ENCODE results near the gene ITGA11. TPM values are rescaled to one million over a fixed set of nuclear protein-coding genes. Genes with fewer than 3 reads are reported as not detected.
A peak's percentile ranks its signal among the peaks of the same experiment; 100 is the strongest.

ITGA11 gene
- total and polyA plus RNA-seq, 2 donors from 2014 or later = 3.4 to 11.1 TPM

GRCh38 chr15:68346979-68347378 lies 85.0 kb downstream of the ITGA11 start:
- Histone ChIP-seq H3K9me3 (ENCODE audit: control insufficient read depth in 2 of 3, insufficient read depth in 1 of 3, low read length in 3 of 3) (no peaks in the 10 kb centered on the region), H3K27ac (ENCODE audit: low read depth in 2 of 2, low read length in 2 of 2) (no peak overlapping the region), H3K4me3 (ENCODE audit: low read length in 3 of 3) (no peak overlapping the region), H3K36me3 (ENCODE audit: control insufficient read depth in 2 of 3, insufficient read depth in 3 of 3, low read length in 3 of 3) (no peaks in the 10 kb centered on the region), H3K4me1 (ENCODE audit: control insufficient read depth in 2 of 3, insufficient read depth in 2 of 3, low read depth in 1 of 3, low read length in 3 of 3) (peaks cover 3 to 9% (median 5%) of the 10 kb centered on the region in 3 donors), H3K27me3 (ENCODE audit: control insufficient read depth, insufficient read depth, low read length) (no peaks in the 10 kb centered on the region), H3K9ac (ENCODE audit: low read length in 3 of 3) (no peak overlapping the region)
- DNase-seq (no peak), FAIRE-seq (no peak)
- no peak for TF ChIP-seq CTCF (IDR thresholded peaks at IDR 0.05; ENCODE audit: borderline replicate concordance, extremely low read depth, insufficient read depth)
- intact Hi-C loops (cut with DNase I) = no loop called here

- no peaks in the 10 kb centered on the region for H3K36me3 ChIP-seq (ENCODE audit: control insufficient read depth in 2 of 3, insufficient read depth in 3 of 3, low read length in 3 of 3)
- no peak overlapping the region for H3K27ac ChIP-seq (ENCODE audit: low read depth in 2 of 2, low read length in 2 of 2)
- intact Hi-C loops (cut with DNase I) = no loop called here
- peaks cover 3 to 15% (median 5%) of the 10 kb centered on the region in 3 donors for H3K4me1 ChIP-seq (ENCODE audit: control insufficient read depth in 2 of 3, insufficient read depth in 2 of 3, low read depth in 1 of 3, low read length in 3 of 3)
- no peak overlapping the region for H3K4me3 ChIP-seq (ENCODE audit: low read length in 3 of 3)
- DNase-seq = peak in 1 of 5 donors; percentile 43
- no peaks in the 10 kb centered on the region for H3K27me3 ChIP-seq (ENCODE audit: control insufficient read depth, insufficient read depth, low read length)
- no peak for TF ChIP-seq CTCF (IDR thresholded peaks at IDR 0.05; ENCODE audit: borderline replicate concordance, extremely low read depth, insufficient read depth)
- H3K9ac ChIP-seq (ENCODE audit: low read length in 3 of 3) = no peak overlapping the region
- no peaks in the 10 kb centered on the region for H3K9me3 ChIP-seq (ENCODE audit: control insufficient read depth in 2 of 3, insufficient read depth in 1 of 3, low read length in 3 of 3)
- no peak for FAIRE-seq
Observed at GRCh38 chr15:68345481-68345880, 86.5 kb downstream of the ITGA11 start.

DNA sequence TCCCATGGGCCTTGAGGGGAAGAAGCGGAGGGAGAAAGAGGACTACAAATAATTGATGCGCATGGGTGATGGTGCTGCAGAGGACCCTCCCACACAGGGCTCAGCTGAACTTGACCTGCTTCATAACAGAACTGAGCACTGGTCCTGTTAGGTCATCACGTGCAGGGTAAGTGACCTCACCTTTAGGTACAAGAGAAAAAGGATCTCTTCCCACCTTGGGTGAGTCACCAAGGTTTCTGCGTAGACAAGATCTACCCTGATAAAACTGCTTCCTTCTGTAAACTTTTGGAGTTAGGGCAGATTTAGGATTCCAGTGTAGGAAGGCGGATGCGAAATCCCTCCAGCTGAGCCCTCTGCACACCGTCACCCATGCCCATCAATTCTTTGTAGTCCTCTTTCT lies 87.4 kb downstream of the ITGA11 start:
- DNase-seq = no peak
- Histone ChIP-seq H3K9ac (ENCODE audit: low read length in 3 of 3) (no peak overlapping the region), H3K4me3 (ENCODE audit: low read length in 3 of 3) (no peak overlapping the region), H3K36me3 (ENCODE audit: control insufficient read depth in 2 of 3, insufficient read depth in 3 of 3, low read length in 3 of 3) (no peaks in the 10 kb centered on the region), H3K9me3 (ENCODE audit: control insufficient read depth in 2 of 3, insufficient read depth in 1 of 3, low read length in 3 of 3) (no peaks in the 10 kb centered on the region), H3K4me1 (ENCODE audit: control insufficient read depth in 2 of 3, insufficient read depth in 2 of 3, low read depth in 1 of 3, low read length in 3 of 3) (peaks cover 3 to 15% (median 5%) of the 10 kb centered on the region in 3 donors), H3K27me3 (ENCODE audit: control insufficient read depth, insufficient read depth, low read length) (no peaks in the 10 kb centered on the region), H3K27ac (ENCODE audit: low read depth in 2 of 2, low read length in 2 of 2) (no peak overlapping the region)
- TF ChIP-seq CTCF (IDR thresholded peaks at IDR 0.05; ENCODE audit: borderline replicate concordance, extremely low read depth, insufficient read depth) = no peak
- no peak for FAIRE-seq
- intact Hi-C loops (cut with DNase I) = no loop called here

- Histone ChIP-seq H3K4me1 (ENCODE audit: control insufficient read depth in 2 of 3, insufficient read depth in 2 of 3, low read depth in 1 of 3, low read length in 3 of 3) (peaks cover 3 to 15% (median 5%) of the 10 kb centered on the region in 3 donors), H3K27me3 (ENCODE audit: control insufficient read depth, insufficient read depth, low read length) (no peaks in the 10 kb centered on the region), H3K9me3 (ENCODE audit: control insufficient read depth in 2 of 3, insufficient read depth in 1 of 3, low read length in 3 of 3) (no peaks in the 10 kb centered on the region), H3K4me3 (ENCODE audit: low read length in 3 of 3) (no peak overlapping the region), H3K27ac (ENCODE audit: low read depth in 2 of 2, low read length in 2 of 2) (no peak overlapping the region), H3K9ac (ENCODE audit: low read length in 3 of 3) (no peak overlapping the region), H3K36me3 (ENCODE audit: control insufficient read depth in 2 of 3, insufficient read depth in 3 of 3, low read length in 3 of 3) (no peaks in the 10 kb centered on the region)
- no peak for FAIRE-seq
- no peak for TF ChIP-seq CTCF (IDR thresholded peaks at IDR 0.05; ENCODE audit: borderline replicate concordance, extremely low read depth, insufficient read depth)
- intact Hi-C loops (cut with DNase I) = no loop called here
- no peak for DNase-seq
Observed at GRCh38 chr15:68343579-68344225, 88.3 kb downstream of the ITGA11 start.

Measured in kidney (tissue), 14 donors.